NCI-H128 (cell line): ENCODE measurements around the gene TRIM56.
"Not testable (repeated sequence)": the region's sequence is repeated elsewhere in the genome, so short reads cannot be mapped to it uniquely, and the experiment has no call there.

ENCODE experiments used
- DNase-seq: peaks from one replicate; lab custom pipeline; 2025; ENCODE audit not compliant: unreplicated experiment; lab: John Stamatoyannopoulos, UW

The TRIM56 gene

DNA sequence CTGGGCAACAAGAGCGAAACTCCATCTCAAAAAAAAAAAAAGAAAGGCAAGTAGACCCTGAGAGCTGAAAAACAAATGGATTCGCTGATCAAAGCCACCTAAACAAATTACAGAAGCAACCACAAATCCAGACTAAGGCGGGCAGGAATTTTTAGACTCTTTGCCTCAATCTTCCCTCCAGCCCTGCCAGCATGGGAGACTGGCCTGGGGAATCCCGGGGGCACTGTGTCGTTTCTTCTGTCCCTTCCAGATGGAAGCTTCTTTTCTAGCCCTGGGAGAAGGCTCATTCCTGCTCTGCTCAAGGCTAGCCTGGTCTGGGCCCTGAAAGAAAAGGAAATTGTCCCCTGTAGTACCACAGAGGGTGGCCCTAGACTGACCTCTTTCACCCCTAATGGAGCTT, 26.0 kb downstream of the TRIM56 start:
- no peak for DNase-seq

GRCh38 chr7:101112233-101112632, 27.0 kb downstream of the TRIM56 start:
- no peak for DNase-seq

DNA sequence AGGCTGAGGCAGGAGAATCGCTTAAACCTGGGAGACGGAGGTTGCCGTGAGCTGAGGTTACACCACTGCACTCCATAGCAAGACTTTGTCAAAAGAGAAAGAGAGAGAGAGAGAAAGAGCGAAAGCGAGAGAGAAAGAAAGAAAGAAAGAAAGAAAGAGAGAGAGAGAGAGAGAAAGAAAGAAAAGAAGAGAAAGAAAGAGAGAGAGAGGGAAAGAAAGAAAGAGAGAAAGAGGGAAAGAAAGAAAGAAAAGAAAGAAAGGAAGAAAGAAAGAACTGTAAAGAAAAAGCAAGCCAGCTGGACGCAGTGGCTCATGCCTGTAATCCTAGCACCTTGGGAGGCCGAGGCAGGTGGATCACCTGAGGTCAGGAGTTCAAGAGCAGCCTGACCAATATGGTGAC, 27.9 kb downstream of the TRIM56 start:
- not testable (repeated sequence) for DNase-seq

GRCh38 chr7:101113836-101114235, 28.6 kb downstream of the TRIM56 start:
- no peak for DNase-seq

DNA sequence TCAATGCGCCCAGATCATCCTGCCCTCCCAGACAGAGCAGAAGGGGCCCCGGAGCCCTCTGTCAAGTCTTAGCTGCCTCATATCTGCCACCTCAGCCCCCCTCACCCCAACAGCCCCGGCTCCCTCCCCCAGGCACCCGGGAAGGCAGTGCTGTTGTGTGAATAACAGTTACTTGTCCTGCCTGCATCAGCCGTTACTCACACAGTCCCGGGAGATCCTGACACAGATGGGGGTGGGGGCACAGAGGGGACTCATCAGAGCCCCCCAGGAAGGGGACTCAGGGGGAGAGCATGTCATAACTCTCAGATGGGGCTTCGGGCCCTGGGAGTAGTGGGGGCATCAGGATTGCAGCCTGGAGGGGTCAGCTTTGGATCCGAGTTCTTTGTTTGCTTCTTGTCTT, 29.2 kb downstream of the TRIM56 start:
- no peak for DNase-seq

DNA sequence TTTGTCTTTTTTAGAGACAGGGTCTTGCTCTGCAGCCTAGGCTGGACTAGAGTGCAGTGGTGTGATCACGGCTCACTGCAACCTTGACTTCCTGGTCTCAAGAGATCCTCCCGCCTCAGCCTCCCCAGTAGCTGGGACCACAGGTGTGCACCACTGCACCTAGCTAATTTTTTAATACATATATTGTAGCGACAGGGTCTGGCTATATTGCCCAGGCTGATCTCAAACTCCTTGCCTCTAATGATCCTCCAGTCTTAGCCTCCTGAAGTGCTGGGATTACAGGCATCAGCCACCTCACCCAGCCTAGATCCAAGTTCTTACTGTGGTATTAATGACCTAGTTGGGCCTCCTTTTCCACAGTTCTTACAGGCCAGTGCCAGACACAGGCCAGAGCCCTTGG, 29.9 kb downstream of the TRIM56 start:
- no peak for DNase-seq

DNA sequence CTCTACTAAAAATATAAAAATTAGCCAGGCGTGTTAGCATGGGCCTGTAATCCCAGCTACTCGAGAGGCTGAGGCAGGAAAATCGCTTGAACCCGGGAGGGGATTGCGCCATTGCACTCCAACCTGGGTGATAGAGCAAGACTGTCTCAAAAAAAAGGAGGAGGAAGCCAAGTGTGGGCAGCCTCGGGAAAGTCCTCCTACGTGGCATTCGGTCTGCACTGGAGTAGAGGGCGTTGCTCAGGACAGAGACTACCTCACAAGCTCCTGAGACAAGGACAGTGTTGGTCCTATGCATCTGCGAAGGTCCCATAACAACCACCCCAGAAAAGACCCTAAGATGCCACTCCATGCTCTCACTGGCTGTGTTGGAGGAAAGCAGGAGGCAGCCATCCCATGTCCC, 31.6 kb downstream of the TRIM56 start:
- no peak for DNase-seq

DNA sequence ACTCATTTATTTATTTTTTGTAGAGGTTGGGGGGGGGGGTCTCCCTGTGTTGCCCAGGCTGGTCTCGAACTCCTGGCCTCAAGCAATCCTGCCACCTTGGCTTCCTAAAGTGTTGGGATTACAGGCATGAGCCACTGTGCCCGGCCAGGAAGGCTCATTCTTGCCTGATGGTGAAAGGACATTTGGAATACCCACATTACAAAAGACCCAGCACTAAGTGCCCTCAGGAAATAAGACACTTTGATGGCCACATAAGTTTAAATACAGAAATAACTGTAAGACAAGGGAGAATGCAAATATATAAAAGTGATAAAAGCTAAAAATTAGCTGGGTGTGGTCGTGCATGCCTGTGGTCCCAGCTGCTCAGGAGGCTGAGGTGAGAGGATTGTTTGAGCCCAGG, 33.6 kb downstream of the TRIM56 start:
- no peak for DNase-seq

DNA sequence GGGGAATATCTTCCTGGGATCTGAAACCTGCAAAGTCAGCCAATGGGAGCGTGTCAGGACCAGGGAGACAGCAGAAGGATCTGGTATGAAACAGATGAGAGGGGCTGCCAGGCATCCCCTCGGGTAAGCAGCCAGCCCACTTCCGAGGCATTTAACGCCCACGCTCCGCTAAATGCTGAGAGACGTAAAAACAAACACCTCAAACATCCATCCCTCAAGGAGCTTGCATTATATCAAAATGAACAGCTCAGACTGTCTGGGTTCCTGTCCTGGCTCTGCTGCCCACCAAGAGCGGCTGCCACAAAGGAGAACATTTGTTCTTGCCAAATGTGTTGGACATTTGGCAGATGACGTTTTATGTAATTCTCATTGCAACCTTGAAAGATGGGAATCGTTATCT, 34.6 kb downstream of the TRIM56 start:
- no peak for DNase-seq

DNA sequence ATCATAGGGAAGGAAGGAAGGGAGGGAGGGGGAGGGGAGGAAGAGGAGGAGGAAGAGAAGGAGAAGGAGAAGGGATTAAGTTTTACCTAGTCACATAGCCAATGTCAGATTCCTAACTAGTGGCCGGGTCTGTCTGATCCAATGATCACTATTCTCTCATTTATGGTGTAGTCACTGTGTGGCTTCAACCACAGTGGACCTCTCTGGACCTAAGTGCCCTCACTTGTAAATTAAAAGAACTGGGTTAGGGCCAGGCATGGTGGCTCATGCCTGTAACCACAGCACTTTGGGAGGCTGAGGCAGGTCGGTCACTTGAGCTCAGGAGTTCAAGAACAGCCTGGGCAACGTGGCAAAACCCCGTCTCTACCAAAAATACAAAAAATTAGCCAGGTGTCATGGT, 35.0 kb downstream of the TRIM56 start:
- no peak for DNase-seq

DNA sequence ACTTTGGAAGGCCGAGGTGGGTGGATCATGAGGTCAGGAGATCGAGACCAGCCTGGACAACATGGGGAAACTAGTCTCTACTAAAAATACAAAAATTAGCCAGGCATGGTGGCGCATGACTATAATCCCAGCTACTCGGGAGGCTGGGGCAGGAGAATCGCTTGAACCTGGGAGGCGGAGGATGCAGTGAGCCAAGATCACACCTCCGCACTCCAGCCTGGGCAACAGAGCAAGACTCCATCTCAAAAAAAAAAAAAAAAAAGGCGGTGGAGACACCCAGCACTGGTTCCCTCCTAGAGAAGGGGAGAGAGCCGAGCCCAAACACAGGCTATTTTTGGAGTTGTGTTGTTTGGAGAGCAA, 36.3 kb downstream of the TRIM56 start:
- not testable (repeated sequence) for DNase-seq

- no peak for DNase-seq
Measured at GRCh38 chr7:101121991-101122932, 37.0 kb downstream of the TRIM56 start.

DNA sequence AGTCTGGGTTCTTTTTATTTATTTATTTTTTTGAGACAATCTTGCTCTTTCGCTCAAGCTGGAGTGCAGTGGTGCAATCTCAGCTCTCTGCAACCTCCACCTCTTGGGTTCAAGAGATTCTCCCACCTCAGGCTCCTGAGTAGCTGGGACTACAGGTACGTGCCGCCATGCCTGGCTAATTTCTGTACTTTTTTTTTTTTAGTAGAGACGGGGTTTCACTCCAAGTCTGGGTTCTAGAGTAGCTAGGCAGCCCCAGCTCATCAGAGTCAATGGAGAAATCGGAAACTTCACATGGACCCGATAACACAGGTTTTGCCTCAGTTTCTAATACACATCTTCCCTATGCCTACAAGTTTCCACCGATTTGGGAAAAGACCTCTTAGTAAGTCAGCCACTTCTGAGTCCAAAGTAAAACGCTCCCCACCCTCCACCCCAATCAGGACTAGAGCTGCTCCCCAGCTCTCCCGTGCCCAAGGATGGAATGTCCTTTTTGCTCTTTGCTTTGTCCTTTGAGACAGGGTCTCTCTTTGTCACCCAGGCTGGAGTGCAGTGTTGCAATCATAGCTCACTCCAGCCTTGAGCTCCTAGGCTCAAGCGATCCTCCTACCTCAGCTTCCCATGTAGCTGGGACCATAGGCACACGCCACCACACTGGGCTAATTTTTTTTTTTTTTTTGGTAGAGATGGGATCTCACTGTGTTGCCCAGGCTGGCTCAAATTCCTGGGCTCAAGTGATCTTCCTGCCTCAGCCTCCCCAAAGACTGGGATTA, 37.8 kb downstream of the TRIM56 start:
- DNase-seq = no peak

GRCh38 chr7:101123703-101124068, 38.4 kb downstream of the TRIM56 start:
- no peak for DNase-seq

GRCh38 chr7:101124376-101125056, 39.2 kb downstream of the TRIM56 start:
- DNase-seq = no peak

DNA sequence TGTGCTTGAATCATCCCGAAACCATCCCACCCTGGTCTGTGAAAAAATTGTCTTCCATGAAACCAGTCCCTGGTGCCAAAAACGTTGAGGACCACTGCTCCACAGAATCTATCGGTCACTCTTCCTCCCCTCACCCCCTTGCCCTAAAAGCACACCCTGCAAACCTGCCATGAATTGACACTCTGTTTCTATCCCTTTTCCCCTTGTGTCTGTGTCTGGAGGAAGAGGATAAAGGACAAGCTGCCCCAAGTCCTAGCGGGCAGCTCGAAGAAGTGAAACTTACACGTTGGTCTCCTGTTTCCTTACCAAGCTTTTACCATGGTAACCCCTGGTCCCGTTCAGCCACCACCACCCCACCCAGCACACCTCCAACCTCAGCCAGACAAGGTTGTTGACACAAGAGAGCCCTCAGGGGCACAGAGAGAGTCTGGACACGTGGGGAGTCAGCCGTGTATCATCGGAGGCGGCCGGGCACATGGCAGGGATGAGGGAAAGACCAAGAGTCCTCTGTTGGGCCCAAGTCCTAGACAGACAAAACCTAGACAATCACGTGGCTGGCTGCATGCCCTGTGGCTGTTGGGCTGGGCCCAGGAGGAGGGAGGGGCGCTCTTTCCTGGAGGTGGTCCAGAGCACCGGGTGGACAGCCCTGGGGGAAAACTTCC, 40.8 kb downstream of the TRIM56 start:
- no peak for DNase-seq

DNA sequence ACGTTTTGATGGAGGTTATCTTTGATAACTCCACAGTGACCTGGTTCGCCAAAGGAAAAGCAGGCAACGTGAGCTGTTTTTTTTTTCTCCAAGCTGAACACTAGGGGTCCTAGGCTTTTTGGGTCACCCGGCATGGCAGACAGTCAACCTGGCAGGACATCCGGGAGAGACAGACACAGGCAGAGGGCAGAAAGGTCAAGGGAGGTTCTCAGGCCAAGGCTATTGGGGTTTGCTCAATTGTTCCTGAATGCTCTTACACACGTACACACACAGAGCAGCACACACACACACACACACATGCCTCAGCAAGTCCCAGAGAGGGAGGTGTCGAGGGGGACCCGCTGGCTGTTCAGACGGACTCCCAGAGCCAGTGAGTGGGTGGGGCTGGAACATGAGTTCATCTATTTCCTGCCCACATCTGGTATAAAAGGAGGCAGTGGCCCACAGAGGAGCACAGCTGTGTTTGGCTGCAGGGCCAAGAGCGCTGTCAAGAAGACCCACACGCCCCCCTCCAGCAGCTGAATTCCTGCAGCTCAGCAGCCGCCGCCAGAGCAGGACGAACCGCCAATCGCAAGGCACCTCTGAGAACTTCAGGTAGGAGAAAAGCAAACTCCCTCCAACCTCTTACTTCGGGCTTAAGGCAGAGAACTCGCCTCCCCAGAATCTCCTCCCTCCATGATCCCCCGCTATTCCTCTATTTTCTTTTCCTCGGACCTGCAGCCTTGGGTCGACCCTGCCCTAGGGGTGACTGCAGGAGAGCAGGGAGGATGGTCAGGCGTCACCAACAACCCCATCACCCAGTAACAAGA, 41.6 kb downstream of the TRIM56 start, which contains the start of gene SERPINE1:
Gene SERPINE1 (plus strand): TSS at position 454 of the 809 bp plus-strand sequence. CDS start 1,290 bp downstream, outside the sequence.
- no peak for DNase-seq

DNA sequence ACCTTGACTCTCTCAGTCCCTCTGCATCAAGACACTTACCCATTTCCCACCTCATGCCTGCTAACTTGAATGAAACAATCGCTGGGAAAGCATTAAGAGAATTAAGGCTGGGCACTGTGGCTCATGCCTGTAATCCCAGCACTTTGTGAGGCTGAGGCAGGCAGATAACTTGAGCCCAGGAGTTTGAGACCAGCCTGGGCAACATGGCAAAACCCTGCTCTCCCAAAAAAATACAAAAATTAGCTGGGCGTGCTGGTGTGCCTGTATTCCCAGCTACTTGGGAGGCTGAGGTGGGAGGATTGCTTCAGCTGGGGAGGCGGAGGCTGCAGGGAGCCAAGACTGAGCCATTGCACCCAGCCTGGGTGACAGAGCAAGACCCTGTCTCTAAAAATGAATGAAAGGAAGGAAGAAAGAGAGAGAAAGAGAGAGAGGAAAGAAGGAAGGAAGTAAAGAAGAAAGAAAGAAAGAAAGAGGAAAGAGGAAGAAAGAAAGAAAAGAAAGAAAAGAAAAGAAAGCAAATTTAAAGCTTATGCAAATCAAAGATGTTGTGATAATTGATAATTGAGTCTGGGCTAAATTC, 42.3 kb downstream of the TRIM56 start:
- no peak for DNase-seq

- DNase-seq = no peak
Measured at GRCh38 chr7:101128040-101128834, 43.0 kb downstream of the TRIM56 start.
